Activated B cell treated with CpG ODN at 0.5 μM for 24 hours (primary cell): ENCODE data around the gene HOXA2. TPM values are rescaled to one million over a fixed set of nuclear protein-coding genes. Genes with fewer than 3 reads are reported as not detected.

ENCODE experiments used
- ATAC-seq: fragments of 200-7000 bp; cut with Tn5 transposase; one replicate; pipeline ENCODE4 v1.10.0; 2021; ENCODE audit warnings: low read depth, mild to moderate bottlenecking, moderate library complexity
- CTCF ChIA-PET: fragments of 350-600 bp; sonication (Branson Sonifier 250); formaldehyde crosslinking; loops from one replicate; lab custom pipeline; 2021; ENCODE audit warnings: antibody characterized with exemption; lab: Charles Lee
- POLR2A ChIA-PET: fragments of 350-600 bp; sonication (Branson Sonifier 250); formaldehyde crosslinking; loops from one replicate; lab custom pipeline; 2021; ENCODE audit warnings: antibody characterized with exemption; lab: Charles Lee
- DNase-seq: peaks from one replicate; pipeline ENCODE4 v3.0.0; 2022
- H3K27ac Mint-ChIP-seq: one replicate; pipeline ENCODE4 v1.8.0; 2020; ENCODE audit warnings: mixed read lengths
- H3K27me3 Mint-ChIP-seq: one replicate; pipeline ENCODE4 v1.8.0; 2021; ENCODE audit warnings: mixed read lengths
- H3K36me3 Mint-ChIP-seq: one replicate; pipeline ENCODE4 v1.8.0; 2021; ENCODE audit warnings: low read depth, mixed read lengths
- H3K4me1 Mint-ChIP-seq: one replicate; pipeline ENCODE4 v1.8.0; 2021; ENCODE audit warnings: mixed read lengths
- H3K4me3 Mint-ChIP-seq: one replicate; pipeline ENCODE4 v1.8.0; 2020; ENCODE audit warnings: mild to moderate bottlenecking, mixed read lengths
- H3K9me3 Mint-ChIP-seq: one replicate; pipeline ENCODE4 v1.8.0; 2020; ENCODE audit warnings: mixed read lengths
- intact Hi-C: fragments of 100-400 bp; cut with micrococcal nuclease; formaldehyde crosslinking; loops from one replicate; pipeline ENCODE4 v1.15.1; 2024
- total RNA-seq: library from RNA; stranded (reverse); gene quantifications from 2 replicates; pipeline ENCODE4 v1.2.3, GENCODE V29; 2022
- TF ChIP-seq, protein P1 (sequence below): fragments of 200-600 bp; IDR thresholded peaks from one replicate; pipeline ENCODE4 v1.8.0; 2022; ENCODE audit warnings: antibody characterized with exemption, mild to moderate bottlenecking

The HOXA2 gene
- total RNA-seq, 1 donor from 2014 or later, result not detected

DNA sequence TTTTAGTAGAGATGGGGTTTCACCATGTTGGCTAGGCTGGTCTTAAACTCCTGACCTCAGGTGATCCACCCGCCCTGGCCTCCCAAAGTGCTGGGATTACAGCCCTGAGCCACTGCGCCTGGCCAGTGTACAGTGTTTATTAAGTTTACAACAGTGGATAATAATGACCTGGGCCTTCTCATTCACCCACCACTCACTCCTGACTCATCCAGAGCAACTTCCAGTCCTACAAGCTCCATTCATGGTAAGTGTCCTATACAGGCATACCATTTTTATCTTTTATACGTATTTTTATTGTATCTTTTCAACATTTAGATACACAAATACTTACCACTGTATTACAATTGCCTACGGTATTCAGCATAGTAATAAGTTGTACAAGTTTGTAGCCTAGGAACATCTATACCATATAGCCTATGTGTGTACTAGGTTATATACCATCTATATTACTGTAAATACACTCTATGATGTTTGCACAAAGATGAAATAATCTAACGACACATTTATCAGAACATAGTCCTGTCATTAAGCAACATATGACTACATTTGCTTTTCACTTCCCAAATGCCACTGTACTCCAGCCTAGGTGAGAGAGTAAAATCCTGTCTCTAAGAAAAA, 23.8 kb downstream of the HOXA2 start:
- Mint-ChIP-seq H3K27me3 (peaks cover 4% of the 10 kb centered on the region), H3K9me3 (no peaks in the 10 kb centered on the region), H3K27ac (no peak overlapping the region), H3K36me3 (no peaks in the 10 kb centered on the region), H3K4me3 (no peak overlapping the region), H3K4me1 (peaks cover 8% of the 10 kb centered on the region)
- ChIA-PET POLR2A (no interaction called here), CTCF (no interaction called here)
- TF ChIP-seq, protein P1, sequence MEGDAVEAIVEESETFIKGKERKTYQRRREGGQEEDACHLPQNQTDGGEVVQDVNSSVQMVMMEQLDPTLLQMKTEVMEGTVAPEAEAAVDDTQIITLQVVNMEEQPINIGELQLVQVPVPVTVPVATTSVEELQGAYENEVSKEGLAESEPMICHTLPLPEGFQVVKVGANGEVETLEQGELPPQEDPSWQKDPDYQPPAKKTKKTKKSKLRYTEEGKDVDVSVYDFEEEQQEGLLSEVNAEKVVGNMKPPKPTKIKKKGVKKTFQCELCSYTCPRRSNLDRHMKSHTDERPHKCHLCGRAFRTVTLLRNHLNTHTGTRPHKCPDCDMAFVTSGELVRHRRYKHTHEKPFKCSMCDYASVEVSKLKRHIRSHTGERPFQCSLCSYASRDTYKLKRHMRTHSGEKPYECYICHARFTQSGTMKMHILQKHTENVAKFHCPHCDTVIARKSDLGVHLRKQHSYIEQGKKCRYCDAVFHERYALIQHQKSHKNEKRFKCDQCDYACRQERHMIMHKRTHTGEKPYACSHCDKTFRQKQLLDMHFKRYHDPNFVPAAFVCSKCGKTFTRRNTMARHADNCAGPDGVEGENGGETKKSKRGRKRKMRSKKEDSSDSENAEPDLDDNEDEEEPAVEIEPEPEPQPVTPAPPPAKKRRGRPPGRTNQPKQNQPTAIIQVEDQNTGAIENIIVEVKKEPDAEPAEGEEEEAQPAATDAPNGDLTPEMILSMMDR, result no peak
- intact Hi-C loops, result no loop called here
- DNase-seq (no peak), ATAC-seq (no peak)

DNA sequence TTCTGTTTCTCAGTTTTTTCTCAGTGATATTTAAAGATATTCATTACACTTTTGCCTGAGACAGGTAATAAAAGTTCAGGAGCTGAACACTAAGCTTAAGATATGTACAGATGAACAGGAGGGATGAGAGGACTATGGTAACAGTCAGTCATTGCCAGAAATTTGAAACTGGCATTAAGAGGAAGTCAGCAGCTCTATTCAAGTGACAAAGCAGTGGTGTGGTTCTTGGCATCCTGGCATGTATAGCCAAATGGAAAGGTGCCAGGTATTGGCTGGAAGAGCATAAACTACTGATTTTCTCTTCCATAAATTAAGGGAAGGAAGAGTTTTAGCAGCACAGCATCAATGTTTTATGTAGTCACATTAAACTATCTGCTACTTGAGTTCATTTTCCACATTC, 29.4 kb downstream of the HOXA2 start:
- CTCF ChIA-PET, result no interaction called here
- Mint-ChIP-seq H3K4me1 (no peaks in the 10 kb centered on the region), H3K36me3 (no peaks in the 10 kb centered on the region), H3K9me3 (no peaks in the 10 kb centered on the region), H3K4me3 (no peak overlapping the region), H3K27ac (no peak overlapping the region), H3K27me3 (peaks cover 4% of the 10 kb centered on the region)
- intact Hi-C loops, result no loop called here
- DNase-seq, result no peak
- TF ChIP-seq, protein P1, result no peak
- POLR2A ChIA-PET, result no interaction called here
- ATAC-seq, result no peak

DNA sequence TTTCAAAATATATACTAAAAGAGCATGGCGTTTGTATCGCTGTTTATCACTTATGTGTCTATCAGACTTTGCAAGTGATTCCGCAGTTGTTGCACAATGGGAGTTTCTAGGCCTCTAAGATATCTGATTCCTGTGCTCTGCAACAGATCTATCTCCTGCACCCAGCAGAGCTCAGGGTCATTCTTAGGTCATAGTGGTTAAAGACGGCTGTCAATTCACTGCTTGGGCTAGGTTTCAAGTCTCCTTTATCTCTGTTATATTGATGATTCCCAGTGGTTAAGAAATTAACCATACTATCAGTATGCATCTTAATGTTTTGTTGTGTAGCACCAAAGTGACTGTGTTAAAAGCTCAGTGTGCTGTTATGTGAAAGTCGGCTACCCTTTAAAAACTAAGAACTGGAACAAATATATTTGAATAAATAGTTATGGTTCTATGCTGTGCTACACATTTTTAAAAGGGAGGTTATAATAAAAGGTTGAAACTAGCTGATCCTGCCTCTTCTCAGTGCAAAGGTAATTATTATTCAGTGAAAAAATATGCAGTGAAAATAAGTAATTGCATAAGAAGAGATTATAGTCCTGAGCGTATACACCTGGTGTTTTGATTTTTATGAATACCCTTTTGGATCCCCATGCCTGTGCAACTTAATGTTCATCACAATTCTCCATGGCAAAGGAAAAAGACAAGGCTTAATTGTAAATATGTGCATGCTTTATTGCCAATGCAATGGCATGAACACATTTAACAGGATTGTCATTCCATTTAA, 30.7 kb downstream of the HOXA2 start:
- CTCF ChIA-PET, result no interaction called here
- Mint-ChIP-seq H3K4me1 (no peaks in the 10 kb centered on the region), H3K4me3 (no peak overlapping the region), H3K27ac (no peak overlapping the region), H3K36me3 (no peaks in the 10 kb centered on the region), H3K27me3 (peaks cover 4% of the 10 kb centered on the region), H3K9me3 (no peaks in the 10 kb centered on the region)
- POLR2A ChIA-PET, result no interaction called here
- ATAC-seq (no peak), DNase-seq (no peak)
- intact Hi-C loops, result no loop called here
- TF ChIP-seq, protein P1, result no peak

DNA sequence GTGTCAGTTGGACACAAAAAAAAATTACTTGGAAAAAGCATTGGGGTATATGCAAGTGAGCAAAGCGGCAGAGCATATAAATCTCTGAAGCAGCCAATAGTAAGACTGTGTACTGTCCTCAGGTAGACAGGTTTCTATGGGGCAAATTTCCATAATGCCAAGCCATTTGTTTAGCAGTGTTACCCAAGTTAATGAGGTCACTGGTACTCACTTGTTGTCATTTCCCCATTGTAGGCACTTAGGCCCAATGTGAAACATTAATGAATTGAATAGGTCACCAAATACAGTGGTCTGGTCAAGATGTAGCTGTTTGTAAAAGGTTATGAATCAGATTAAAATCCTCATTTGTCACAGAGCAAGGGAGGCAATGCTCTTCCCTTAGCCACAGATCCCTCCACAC, 34.2 kb downstream of the HOXA2 start:
- H3K27me3 Mint-ChIP-seq, result no peaks in the 10 kb centered on the region
- H3K36me3 Mint-ChIP-seq, result no peaks in the 10 kb centered on the region
- ATAC-seq (no peak), DNase-seq (no peak)
- no peak overlapping the region for H3K27ac Mint-ChIP-seq
- H3K4me3 Mint-ChIP-seq, result no peak overlapping the region
- H3K4me1 Mint-ChIP-seq, result no peaks in the 10 kb centered on the region
- ChIA-PET POLR2A (no interaction called here), CTCF (no interaction called here)
- TF ChIP-seq, protein P1, result no peak
- intact Hi-C loops, result no loop called here
- no peaks in the 10 kb centered on the region for H3K9me3 Mint-ChIP-seq

DNA sequence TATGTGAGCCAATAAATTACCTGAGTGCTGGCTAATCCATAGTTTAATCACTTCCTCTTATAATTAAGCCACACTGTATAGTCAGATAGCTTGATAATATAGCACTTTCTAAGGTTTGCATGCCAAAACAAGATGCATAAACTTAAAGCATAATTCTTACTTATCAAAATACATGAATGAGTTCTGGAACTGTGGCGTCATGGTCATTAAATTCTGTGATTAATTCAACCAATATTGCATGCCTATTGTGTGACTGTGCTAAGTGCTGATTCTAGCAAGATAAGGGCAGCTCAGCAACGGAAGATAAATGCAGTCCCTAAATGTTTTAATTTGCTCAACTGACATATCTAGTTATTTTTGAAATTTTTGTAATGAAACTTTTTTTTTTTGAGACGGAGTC, 36.3 kb downstream of the HOXA2 start:
- DNase-seq, result no peak
- TF ChIP-seq, protein P1, result no peak
- Mint-ChIP-seq H3K9me3 (no peaks in the 10 kb centered on the region), H3K27me3 (no peaks in the 10 kb centered on the region), H3K36me3 (no peaks in the 10 kb centered on the region), H3K4me1 (no peaks in the 10 kb centered on the region), H3K27ac (no peak overlapping the region), H3K4me3 (no peak overlapping the region)
- CTCF ChIA-PET, result no interaction called here
- intact Hi-C loops, result no loop called here
- POLR2A ChIA-PET, result no interaction called here
- ATAC-seq, result no peak
